WTC11 (cell line): ENCODE results near the gene PHLDB3. TPM values are rescaled to one million over a fixed set of nuclear protein-coding genes. Genes with fewer than 3 reads are reported as not detected.
A peak's percentile ranks its signal among the peaks of the same experiment; 100 is the strongest.

Source experiments
- CBFB ChIP-seq: sonication (generic); formaldehyde crosslinking; IDR thresholded peaks from 2 replicates; pipeline ENCODE4 v1.8.1; 2022; ENCODE audit warnings: mild to moderate bottlenecking, low read depth, missing genetic modification reagents
- EMX1 ChIP-seq: fragments of 250-450 bp; sonication (Bioruptor Pico); IDR thresholded peaks from 2 replicates; pipeline ENCODE4 v1.8.0; 2021; ENCODE audit warnings: mild to moderate bottlenecking
- ETV6 ChIP-seq: sonication (generic); formaldehyde crosslinking; IDR thresholded peaks from 2 replicates; pipeline ENCODE4 v1.8.1; 2022; ENCODE audit warnings: mild to moderate bottlenecking, missing genetic modification reagents
- FOXJ3 ChIP-seq: sonication (generic); formaldehyde crosslinking; IDR thresholded peaks from 2 replicates; pipeline ENCODE4 v1.9.0; 2021; ENCODE audit warnings: missing genetic modification reagents, mild to moderate bottlenecking, borderline replicate concordance
- GABPB1 ChIP-seq: sonication (generic); formaldehyde crosslinking; IDR thresholded peaks from 2 replicates; pipeline ENCODE4 v1.8.1; 2023; ENCODE audit warnings: mild to moderate bottlenecking, missing genetic modification reagents
- GRHL2 ChIP-seq: fragments of 250-450 bp; sonication (Bioruptor Pico); IDR thresholded peaks from 2 replicates; pipeline ENCODE4 v1.8.0; 2022; ENCODE audit warnings: mild to moderate bottlenecking, moderate library complexity; ENCODE audit not compliant: insufficient replicate concordance, severe bottlenecking
- KAT7 ChIP-seq: sonication (generic); formaldehyde crosslinking; IDR thresholded peaks from 2 replicates; pipeline ENCODE4 v1.8.1; 2023; ENCODE audit warnings: missing genetic modification reagents, mild to moderate bottlenecking, borderline replicate concordance
- SMAD3 ChIP-seq: sonication (generic); formaldehyde crosslinking; IDR thresholded peaks from 2 replicates; pipeline ENCODE4 v1.8.0; 2022; ENCODE audit warnings: missing genetic modification reagents, mild to moderate bottlenecking, borderline replicate concordance
- SP1 ChIP-seq: sonication (generic); formaldehyde crosslinking; conservative IDR thresholded peaks from 2 replicates; pipeline ENCODE4 v1.8.1; 2022; ENCODE audit warnings: missing genetic modification reagents
- TEAD1 ChIP-seq: sonication (generic); formaldehyde crosslinking; IDR thresholded peaks from 2 replicates; pipeline ENCODE4 v1.8.0; 2022; ENCODE audit warnings: mild to moderate bottlenecking, missing genetic modification reagents
- TP53 ChIP-seq: sonication (generic); formaldehyde crosslinking; IDR thresholded peaks from 2 replicates; pipeline ENCODE4 v1.8.1; 2023; ENCODE audit warnings: mild to moderate bottlenecking, missing genetic modification reagents
- USF1 ChIP-seq: sonication (generic); formaldehyde crosslinking; IDR thresholded peaks from 2 replicates; pipeline ENCODE4 v1.8.0; 2022; ENCODE audit warnings: mild to moderate bottlenecking, missing genetic modification reagents
- ZMAT4 ChIP-seq: fragments of 250-450 bp; sonication (Bioruptor Pico); IDR thresholded peaks from 2 replicates; pipeline ENCODE4 v1.9.0; 2021; ENCODE audit warnings: mild to moderate bottlenecking
- ZNF281 ChIP-seq: sonication (generic); formaldehyde crosslinking; IDR thresholded peaks from 2 replicates; pipeline ENCODE4 v1.8.0; 2023; ENCODE audit warnings: mild to moderate bottlenecking, missing genetic modification reagents
- ZNF423 ChIP-seq: fragments of 250-450 bp; sonication (Bioruptor Pico); IDR thresholded peaks from 2 replicates; pipeline ENCODE4 v2.1.2; 2022; ENCODE audit warnings: mild to moderate bottlenecking, moderate library complexity
- ZNF425 ChIP-seq: fragments of 250-450 bp; sonication (Bioruptor Pico); conservative IDR thresholded peaks from 2 replicates; pipeline ENCODE4 v1.9.0; 2021; ENCODE audit warnings: mild to moderate bottlenecking
- ZNF671 ChIP-seq: fragments of 250-450 bp; sonication (Bioruptor Pico); IDR thresholded peaks from 2 replicates; pipeline ENCODE4 v1.8.0; 2021; ENCODE audit warnings: mild to moderate bottlenecking
- ZSCAN18 ChIP-seq: fragments of 250-450 bp; sonication (Bioruptor Pico); IDR thresholded peaks from 2 replicates; pipeline ENCODE4 v2.1.2; 2022; ENCODE audit warnings: mild to moderate bottlenecking, moderate library complexity
- total RNA-seq: library from RNA; stranded (reverse); gene quantifications from 3 replicates; pipeline ENCODE4 v1.2.3, GENCODE V29; 2021
- TF ChIP-seq, protein P1 (sequence below): sonication (generic); formaldehyde crosslinking; IDR thresholded peaks from 2 replicates; pipeline ENCODE4 v1.8.0; 2022; ENCODE audit warnings: missing genetic modification reagents
- TF ChIP-seq, protein P2 (sequence below): sonication (generic); formaldehyde crosslinking; IDR thresholded peaks from 2 replicates; pipeline ENCODE4 v1.8.1; 2022; ENCODE audit warnings: mild to moderate bottlenecking, moderate library complexity, missing genetic modification reagents
- TF ChIP-seq, protein P3 (sequence below): sonication (generic); formaldehyde crosslinking; IDR thresholded peaks from 2 replicates; pipeline ENCODE4 v1.8.1; 2022; ENCODE audit warnings: low read depth, missing genetic modification reagents, borderline replicate concordance
- TF ChIP-seq, protein P4 (sequence below): sonication (generic); formaldehyde crosslinking; IDR thresholded peaks from 2 replicates; pipeline ENCODE4 v1.8.0; 2022; ENCODE audit warnings: mild to moderate bottlenecking, missing genetic modification reagents

PHLDB3 gene
- total RNA-seq, 1 experiment from 2014 or later, result 14.6 TPM

DNA sequence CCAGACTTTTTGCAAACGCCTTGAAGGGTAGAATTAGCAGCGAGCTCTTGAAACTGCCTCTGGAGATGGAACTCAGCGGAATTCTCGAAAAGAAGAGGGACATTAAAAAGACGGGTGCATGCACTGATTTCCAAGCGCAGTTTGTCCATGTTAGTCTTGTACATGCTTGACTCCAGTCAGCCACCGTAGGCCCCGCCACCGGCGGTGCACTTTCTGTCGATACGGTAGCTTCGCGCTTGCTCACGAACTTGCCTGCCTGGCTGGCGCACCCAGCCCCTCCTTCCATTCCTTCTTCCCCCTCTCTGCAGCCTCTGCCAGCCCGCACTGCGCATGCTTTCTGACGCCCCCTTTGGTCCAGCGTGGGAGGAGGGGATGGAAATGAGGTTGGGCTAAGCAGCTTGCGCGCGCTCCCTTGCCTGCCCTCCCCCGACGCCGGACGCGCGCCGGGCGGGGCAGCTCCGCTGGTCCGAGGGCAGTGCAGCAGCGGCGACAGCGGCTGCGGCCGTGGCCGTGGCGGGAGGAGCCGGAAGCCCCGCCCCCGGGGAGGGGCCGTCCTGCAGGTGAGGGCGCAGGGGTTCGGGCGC is 28.5 kb upstream of the PHLDB3 start, which contains the start of gene ZNF575 (continued):
- TF ChIP-seq, protein P1, sequence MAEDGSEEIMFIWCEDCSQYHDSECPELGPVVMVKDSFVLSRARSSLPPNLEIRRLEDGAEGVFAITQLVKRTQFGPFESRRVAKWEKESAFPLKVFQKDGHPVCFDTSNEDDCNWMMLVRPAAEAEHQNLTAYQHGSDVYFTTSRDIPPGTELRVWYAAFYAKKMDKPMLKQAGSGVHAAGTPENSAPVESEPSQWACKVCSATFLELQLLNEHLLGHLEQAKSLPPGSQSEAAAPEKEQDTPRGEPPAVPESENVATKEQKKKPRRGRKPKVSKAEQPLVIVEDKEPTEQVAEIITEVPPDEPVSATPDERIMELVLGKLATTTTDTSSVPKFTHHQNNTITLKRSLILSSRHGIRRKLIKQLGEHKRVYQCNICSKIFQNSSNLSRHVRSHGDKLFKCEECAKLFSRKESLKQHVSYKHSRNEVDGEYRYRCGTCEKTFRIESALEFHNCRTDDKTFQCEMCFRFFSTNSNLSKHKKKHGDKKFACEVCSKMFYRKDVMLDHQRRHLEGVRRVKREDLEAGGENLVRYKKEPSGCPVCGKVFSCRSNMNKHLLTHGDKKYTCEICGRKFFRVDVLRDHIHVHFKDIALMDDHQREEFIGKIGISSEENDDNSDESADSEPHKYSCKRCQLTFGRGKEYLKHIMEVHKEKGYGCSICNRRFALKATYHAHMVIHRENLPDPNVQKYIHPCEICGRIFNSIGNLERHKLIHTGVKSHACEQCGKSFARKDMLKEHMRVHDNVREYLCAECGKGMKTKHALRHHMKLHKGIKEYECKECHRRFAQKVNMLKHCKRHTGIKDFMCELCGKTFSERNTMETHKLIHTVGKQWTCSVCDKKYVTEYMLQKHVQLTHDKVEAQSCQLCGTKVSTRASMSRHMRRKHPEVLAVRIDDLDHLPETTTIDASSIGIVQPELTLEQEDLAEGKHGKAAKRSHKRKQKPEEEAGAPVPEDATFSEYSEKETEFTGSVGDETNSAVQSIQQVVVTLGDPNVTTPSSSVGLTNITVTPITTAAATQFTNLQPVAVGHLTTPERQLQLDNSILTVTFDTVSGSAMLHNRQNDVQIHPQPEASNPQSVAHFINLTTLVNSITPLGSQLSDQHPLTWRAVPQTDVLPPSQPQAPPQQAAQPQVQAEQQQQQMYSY (CRISPR knock-in tag), result no peak
- TF ChIP-seq ZNF425 (CRISPR knock-in tag) (no peak), ZNF671 (no peak), USF1 (CRISPR knock-in tag) (no peak), ZMAT4 (CRISPR knock-in tag) (no peak), ETV6 (CRISPR knock-in tag) (peak; percentile 78), TP53 (no peak), ZNF281 (no peak), TEAD1 (0 out of 2 replicates have a peak, but pooled peaks have one; percentile 12), GRHL2 (CRISPR knock-in tag) (no peak), ZNF423 (CRISPR knock-in tag) (no peak), ZSCAN18 (CRISPR knock-in tag) (no peak), KAT7 (CRISPR knock-in tag) (no peak), SP1 (CRISPR knock-in tag) (no peak; the same call in 1 of the 2 replicates), EMX1 (CRISPR knock-in tag) (no peak), CBFB (no peak; the same call in 1 of the 2 replicates), SMAD3 (CRISPR knock-in tag) (peak; percentile 67; the same call in 1 of the 2 replicates), FOXJ3 (CRISPR knock-in tag) (no peak), GABPB1 (CRISPR knock-in tag) (no peak)
- TF ChIP-seq, protein P2, sequence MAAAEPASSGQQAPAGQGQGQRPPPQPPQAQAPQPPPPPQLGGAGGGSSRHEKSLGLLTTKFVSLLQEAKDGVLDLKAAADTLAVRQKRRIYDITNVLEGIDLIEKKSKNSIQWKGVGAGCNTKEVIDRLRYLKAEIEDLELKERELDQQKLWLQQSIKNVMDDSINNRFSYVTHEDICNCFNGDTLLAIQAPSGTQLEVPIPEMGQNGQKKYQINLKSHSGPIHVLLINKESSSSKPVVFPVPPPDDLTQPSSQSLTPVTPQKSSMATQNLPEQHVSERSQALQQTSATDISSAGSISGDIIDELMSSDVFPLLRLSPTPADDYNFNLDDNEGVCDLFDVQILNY (CRISPR knock-in tag), result peak; percentile 98
- TF ChIP-seq, protein P3, sequence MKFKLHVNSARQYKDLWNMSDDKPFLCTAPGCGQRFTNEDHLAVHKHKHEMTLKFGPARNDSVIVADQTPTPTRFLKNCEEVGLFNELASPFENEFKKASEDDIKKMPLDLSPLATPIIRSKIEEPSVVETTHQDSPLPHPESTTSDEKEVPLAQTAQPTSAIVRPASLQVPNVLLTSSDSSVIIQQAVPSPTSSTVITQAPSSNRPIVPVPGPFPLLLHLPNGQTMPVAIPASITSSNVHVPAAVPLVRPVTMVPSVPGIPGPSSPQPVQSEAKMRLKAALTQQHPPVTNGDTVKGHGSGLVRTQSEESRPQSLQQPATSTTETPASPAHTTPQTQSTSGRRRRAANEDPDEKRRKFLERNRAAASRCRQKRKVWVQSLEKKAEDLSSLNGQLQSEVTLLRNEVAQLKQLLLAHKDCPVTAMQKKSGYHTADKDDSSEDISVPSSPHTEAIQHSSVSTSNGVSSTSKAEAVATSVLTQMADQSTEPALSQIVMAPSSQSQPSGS (CRISPR knock-in tag), result no peak
- TF ChIP-seq, protein P4, sequence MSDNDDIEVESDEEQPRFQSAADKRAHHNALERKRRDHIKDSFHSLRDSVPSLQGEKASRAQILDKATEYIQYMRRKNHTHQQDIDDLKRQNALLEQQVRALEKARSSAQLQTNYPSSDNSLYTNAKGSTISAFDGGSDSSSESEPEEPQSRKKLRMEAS (CRISPR knock-in tag), result peak; percentile 61; the same call in 1 of the 2 replicates
